K562 (cell line): Measurements from ENCODE around the gene KLHDC10. TPM values are rescaled to one million over a fixed set of nuclear protein-coding genes. Genes with fewer than 3 reads are reported as not detected.

Experiments used
- ATAC-seq: fragments of 200-7000 bp; cut with Tn5 transposase; 3 replicates; pipeline ENCODE4 v1.9.1; 2020; ENCODE audit warnings: moderate library complexity
- BruUV-seq: library from RNA; stranded (reverse); fragments of 400-500 nt; replicated peaks from 2 replicates; lab custom pipeline; 2021; lab: Mats Ljungman, UMichigan
- CTCF ChIA-PET: fragments of 300-600 bp; formaldehyde crosslinking; extraction: SDS; loops from one replicate; lab custom pipeline; 2021; ENCODE audit warnings: low intra/inter-chr PET ratio; lab: Yijun Ruan, JAX
- POLR2A ChIA-PET: fragments of 300-600, 350-650 bp; sonication (Branson Sonifier 250); formaldehyde crosslinking; extraction: SDS; loops from one replicate; lab custom pipeline; 2021; ENCODE audit warnings: antibody characterized with exemption, inconsistent platforms; lab: Yijun Ruan, JAX
- DNase-seq, 4 experiments: peaks; one replicate each; pipeline versions ENCODE4 v3.0.0 to v3.0.0-alpha.2; 2011 to 2018; ENCODE audit warnings: low spot score in 3 of 4, mixed read lengths in 3 of 4; ENCODE audit errors: extremely low read depth in 1 of 4
- FAIRE-seq: peaks from 2 replicates; lab custom pipeline; 2011; peaks lifted over from hg19 to GRCh38; lab: Jason Lieb, UNC
- H2AFZ ChIP-seq: 2 replicates; pipeline ENCODE4 v1.6.0; 2011; ENCODE audit warnings: low read depth, low read length, control low read depth, inconsistent platforms
- H3K27ac ChIP-seq: fragments of 200-600 bp; 3 replicates; pipeline ENCODE4 v1.8.0; 2011; ENCODE audit warnings: low read depth, mild to moderate bottlenecking, control low read depth, inconsistent platforms, low read length, moderate library complexity, mixed read lengths; ENCODE audit errors: extremely low read depth
- H3K27me3 ChIP-seq, 2 experiments: fragments of 300-600 bp in 1 of 2; 2 replicates in 1 of 2; 3 replicates in 1 of 2; pipeline versions ENCODE4 v1.6.0 to v1.8.0; 2011; ENCODE audit warnings: inconsistent platforms in 2 of 2, low read length in 2 of 2, mild to moderate bottlenecking in 1 of 2, mixed read lengths in 1 of 2, moderate library complexity in 1 of 2; ENCODE audit not compliant: control insufficient read depth in 2 of 2, insufficient read depth in 2 of 2
- H3K36me3 ChIP-seq: fragments of 300-600 bp; 3 replicates; pipeline ENCODE4 v1.8.0; 2011; ENCODE audit warnings: mild to moderate bottlenecking, low read length, inconsistent platforms; ENCODE audit not compliant: control insufficient read depth, insufficient read depth
- H3K4me1 ChIP-seq, 2 experiments: fragments of 200-600 bp in 1 of 2; replicated peaks in 1 of 2; 2 replicates in 1 of 2; 3 replicates in 1 of 2; pipeline versions ENCODE4 v1.5.1 to v1.8.0; 2011; ENCODE audit warnings: inconsistent platforms in 2 of 2, low read length in 2 of 2, mild to moderate bottlenecking in 1 of 2, mixed read lengths in 1 of 2, moderate library complexity in 1 of 2; ENCODE audit not compliant: control insufficient read depth in 2 of 2, insufficient read depth in 2 of 2
- H3K4me2 ChIP-seq: 2 replicates; pipeline ENCODE4 v1.6.1; 2011; ENCODE audit warnings: low read length, control low read depth, inconsistent platforms, mixed read lengths; ENCODE audit not compliant: insufficient read depth
- H3K4me3 ChIP-seq: fragments of 200-600 bp; sonication (generic), shearing (Covaris generic); 2 replicates; pipeline ENCODE4 v1.5.1; 2016; ENCODE audit warnings: control low read depth, inconsistent platforms
- H3K79me2 ChIP-seq: fragments of 200-600 bp; 3 replicates; pipeline ENCODE4 v1.8.0; 2011; ENCODE audit warnings: low read length, inconsistent platforms; ENCODE audit not compliant: control insufficient read depth, insufficient read depth
- H3K9ac ChIP-seq, 2 experiments: 2 replicates each; pipeline versions ENCODE4 v1.6.0 to v1.6.1; 2011; ENCODE audit warnings: low read depth in 2 of 2, low read length in 2 of 2, control low read depth in 1 of 2, inconsistent platforms in 1 of 2, mild to moderate bottlenecking in 1 of 2, mixed read lengths in 1 of 2; ENCODE audit not compliant: insufficient read depth in 1 of 2
- H3K9me1 ChIP-seq: one replicate; pipeline ENCODE4 v1.6.0; 2011; ENCODE audit warnings: inconsistent platforms, mild to moderate bottlenecking, low read length, moderate library complexity; ENCODE audit not compliant: control insufficient read depth, insufficient read depth
- H3K9me3 ChIP-seq: replicated peaks from 2 replicates; pipeline ENCODE4 v1.5.1; 2011; ENCODE audit warnings: low read depth, low read length, inconsistent platforms; ENCODE audit not compliant: control insufficient read depth, insufficient read depth
- H4K20me1 ChIP-seq: replicated peaks from 2 replicates; pipeline ENCODE4 v1.6.1; 2011; ENCODE audit warnings: low read length, inconsistent platforms, mixed read lengths; ENCODE audit not compliant: control insufficient read depth, insufficient read depth
- CBX3 ChIP-seq, 2 experiments: IDR thresholded peaks; 1 replicate in 1 of 2; 2 replicates in 1 of 2; pipeline ENCODE4 v1.6.1; 2012; ENCODE audit warnings: inconsistent platforms in 2 of 2, low read length in 2 of 2, borderline replicate concordance in 1 of 2, control low read depth in 1 of 2
- CUX1 ChIP-seq: fragments of 200-800 bp; sonication (Bioruptor generic); IDR thresholded peaks from 2 replicates; pipeline ENCODE4 v1.6.1; 2016; ENCODE audit warnings: missing genetic modification characterization, missing compliant biosample characterization
- POU5F1 ChIP-seq: fragments of 150-350 bp; IDR thresholded peaks from 2 replicates; pipeline ENCODE4 v1.6.1; 2014; ENCODE audit warnings: borderline replicate concordance, low read length, low read depth, mild to moderate bottlenecking; ENCODE audit not compliant: partially characterized antibody
- TCF7L2 ChIP-seq: fragments of 150-350 bp; IDR thresholded peaks from 2 replicates; pipeline ENCODE4 v1.6.1; 2016; ENCODE audit warnings: low read depth, mild to moderate bottlenecking, low read length, moderate library complexity
- ZFX ChIP-seq: sonication (generic); formaldehyde crosslinking; IDR thresholded peaks from 2 replicates; pipeline ENCODE4 v1.8.0; 2022; ENCODE audit warnings: mild to moderate bottlenecking, missing genetic modification reagents, moderate library complexity
- ZNF408 ChIP-seq: fragments of 250-450 bp; sonication (Bioruptor Pico); IDR thresholded peaks from 2 replicates; pipeline ENCODE4 v1.4.0; 2020; ENCODE audit warnings: low read depth, mild to moderate bottlenecking, moderate library complexity
- ZNF766 ChIP-seq: fragments of 200-800 bp; sonication (Bioruptor generic); conservative IDR thresholded peaks from 2 replicates; pipeline ENCODE4 v1.6.1; 2016; ENCODE audit warnings: missing genetic modification characterization, missing compliant biosample characterization
- whole genome bisulfite sequencing: fragments of 100-300 bp; shearing (Covaris generic); methylation state at CpG from one replicate; pipeline ENCODE4 v1.1.6; 2016; ENCODE audit warnings: low coverage, mixed read lengths; ENCODE audit not compliant: insufficient coverage; ENCODE audit errors: missing lambda C conversion rate; 5-methylcytosine and 5-hydroxymethylcytosine counted together
- in situ Hi-C: fragments of 300-500 bp; cut with MboI; formaldehyde crosslinking; loops from 4 replicates; pipeline ENCODE4 v1.15.0; 2018; ENCODE audit warnings: inconsistent platforms, mixed read lengths
- intact Hi-C: fragments of 100-400 bp; cut with micrococcal nuclease; formaldehyde crosslinking; loops from 2 replicates; pipeline ENCODE4 v1.14.2; 2022
- polyA plus RNA-seq, 8 experiments: library from polyadenylated mRNA; depleted of rRNA in 4 of 8; stranded (reverse) in 5 of 8; unstranded in 3 of 8; fragments of >200 nt; fragmentation: Nextera tagmentation in 2 of 8; fragmentation: Illumina TruSeq in 1 of 8; extraction: Ambion mirVana in 2 of 8; extraction: Trizol in 1 of 8; gene quantifications; 2 replicates each; pipeline versions ENCODE4 v1.2.1 to v1.2.3, GENCODE V29; 2011 to 2014; ENCODE audit warnings: inconsistent platforms in 1 of 8, missing spikeins in 1 of 8
- total RNA-seq, 7 experiments: library from RNA; depleted of rRNA in 6 of 7; stranded (reverse); fragments of >200 nt in 6 of 7; fragmentation: Illumina TruSeq in 2 of 7; extraction: Trizol in 2 of 7; gene quantifications; 2 replicates each; pipeline versions ENCODE4 v1.2.1 to v1.2.3, GENCODE V29; 2011 to 2021; ENCODE audit warnings: low replicate concordance in 1 of 7

KLHDC10 gene
- total and polyA plus RNA-seq, 9 of the 15 experiments (the other 6 are each of a cell fraction or from before 2014, with no cell fraction given) = 9.8 to 80.5 (median 31.4) TPM

- no peak for TF ChIP-seq CUX1 (CRISPR knock-in tag)
- TF ChIP-seq ZNF408 (CRISPR knock-in tag) = no peak
- no peak for TF ChIP-seq TCF7L2
- no peak for TF ChIP-seq ZNF766
Measured at GRCh38 chr7:130157700-130158099, 87.4 kb downstream of the KLHDC10 start (continued).

- no peaks in the 10 kb centered on the region for H3K27me3 ChIP-seq
- H2AFZ ChIP-seq = no peak overlapping the region
- H3K4me1 ChIP-seq = peaks cover 0 to 3% of the 10 kb centered on the region in 2 experiments; a peak in 2 of 5 replicates
- BruUV-seq = no TSS peak
- ATAC-seq = no peak
- WGBS = 97% methylated on average over 2 of the region's 2 CpGs
- in situ Hi-C loops = no loop called here
- H3K4me3 ChIP-seq = no peak overlapping the region
- H4K20me1 ChIP-seq = no peaks in the 10 kb centered on the region
- FAIRE-seq = no peak
- H3K27ac ChIP-seq = no peak overlapping the region
- intact Hi-C loops = no loop called here
- no peak overlapping the region for H3K4me2 ChIP-seq
- H3K9me3 ChIP-seq = peaks cover 14% of the 10 kb centered on the region
- DNase-seq = no peak
- CTCF ChIA-PET = no interaction called here
- no peak overlapping the region for H3K9ac ChIP-seq
- POLR2A ChIA-PET = interaction anchor here (0.6 to 1.9 kb wide), 12 partner anchors 10 to 338 kb away, joined by 3 to 8 read pairs (median 3); partner anchors contain the start of gene TMEM209
- H3K36me3 ChIP-seq = peaks cover 63% of the 10 kb centered on the region
- no peaks in the 10 kb centered on the region for H3K9me1 ChIP-seq
- no peaks in the 10 kb centered on the region for H3K79me2 ChIP-seq
- TF ChIP-seq ZFX (CRISPR knock-in tag) (no peak), CBX3 (IDR thresholded peaks at IDR 0.05; ENCODE audit: borderline replicate concordance in 1 of 2, low read length in 2 of 2) (peak in 1 of 2 experiments; percentile 57; a peak in 1 of 3 replicates), POU5F1 (no peak)
Measured at GRCh38 chr7:130160023-130160422, 89.7 kb downstream of the KLHDC10 start.
